Stimulated activated CD8-positive, alpha-beta memory T cell treated with anti-CD3 and anti-CD28 coated beads, Interleukin-7, amount 100 ng/mL, for 24 hours (primary cell): ENCODE data around the gene SH3TC2.

Experiments used
- DNase-seq: peaks from one replicate; pipeline ENCODE4 v3.0.0-alpha.2; 2020; ENCODE audit warnings: low read depth

The SH3TC2 gene

GRCh38 chr5:149028984-149029383 lies 33.9 kb downstream of the SH3TC2 start:
- no peak for DNase-seq

DNA sequence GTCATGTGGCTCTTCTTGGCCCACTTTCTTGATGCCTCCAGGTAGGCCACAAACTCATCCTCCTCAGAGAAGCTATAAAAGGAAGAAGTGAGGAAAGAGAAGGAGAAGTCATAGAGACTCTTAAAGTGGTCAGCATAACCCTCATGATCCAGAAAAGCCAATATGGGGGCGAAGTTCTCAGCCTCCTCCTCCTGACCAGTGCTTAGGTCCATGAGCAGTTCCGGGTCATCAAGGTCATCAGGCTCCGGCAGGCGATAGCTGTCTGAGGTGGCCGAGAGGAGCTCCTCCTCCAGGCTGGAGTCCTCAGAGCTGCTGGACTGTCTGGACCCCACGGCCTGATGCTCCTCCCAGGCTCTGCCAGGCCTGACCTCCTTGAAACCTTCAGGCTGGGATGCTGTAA lies 34.7 kb downstream of the SH3TC2 start:
- no peak for DNase-seq

DNA sequence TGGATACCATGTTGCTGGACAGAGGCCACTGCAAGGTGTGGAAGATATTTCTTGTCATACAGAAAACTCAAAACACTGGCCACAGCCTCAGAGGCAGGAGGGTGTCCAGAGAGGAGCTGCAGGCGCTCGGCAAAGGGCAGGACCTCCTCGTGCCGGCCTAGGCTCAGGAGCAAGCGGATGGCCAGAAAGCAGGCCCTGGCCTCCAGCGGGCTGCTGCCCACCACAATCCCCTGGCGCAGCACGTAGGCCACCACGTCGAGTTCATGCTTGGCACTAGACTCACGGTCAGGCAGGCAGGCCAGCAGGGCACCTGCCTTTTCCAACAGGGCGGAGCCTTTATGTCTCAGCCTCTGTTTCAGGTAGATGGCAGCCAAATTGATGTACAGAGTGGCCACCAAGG lies 35.2 kb downstream of the SH3TC2 start:
- no peak for DNase-seq

DNA sequence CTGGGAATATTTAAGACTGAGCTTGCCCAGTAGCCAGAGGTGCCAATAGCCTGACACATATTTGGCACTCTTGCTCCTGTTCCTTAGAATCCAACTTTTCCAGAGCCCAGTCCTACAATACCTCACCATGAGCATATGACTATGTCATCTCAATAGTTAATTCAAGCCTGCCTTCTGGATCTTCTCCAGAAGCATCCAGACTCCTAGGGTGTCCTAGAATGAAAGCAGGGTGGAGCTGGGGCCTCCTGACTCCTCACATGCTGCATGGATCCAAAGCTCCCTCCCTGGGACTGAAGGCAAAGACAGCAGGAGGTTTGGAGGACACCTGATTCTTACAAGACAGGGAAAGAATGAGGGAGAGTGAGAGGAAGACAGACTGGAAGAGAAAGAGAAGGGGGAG lies 37.9 kb downstream of the SH3TC2 start:
- DNase-seq, result no peak

- no peak for DNase-seq
These were observed 38.4 kb downstream of the SH3TC2 start for GRCh38 chr5:149024477-149024876.

DNA sequence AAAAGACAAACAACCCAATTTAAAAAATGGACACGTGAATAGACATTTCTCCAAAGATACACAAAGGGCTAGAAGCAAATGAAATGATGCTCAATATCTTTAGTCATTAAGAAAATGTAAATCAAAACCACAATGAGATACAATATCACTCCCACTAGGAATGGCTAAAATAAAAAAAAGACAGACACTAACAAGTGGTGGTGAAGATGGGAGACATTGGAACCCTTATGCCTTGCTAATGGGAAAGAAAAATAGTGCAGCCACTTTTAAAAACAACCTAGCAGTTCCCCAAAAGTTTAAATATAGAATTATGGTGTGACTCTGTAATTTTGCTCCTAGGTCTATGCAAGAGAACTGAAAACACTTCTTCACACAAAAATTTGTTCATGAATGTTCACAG lies 40.7 kb downstream of the SH3TC2 start:
- no peak for DNase-seq

GRCh38 chr5:149019679-149020078 lies 43.2 kb downstream of the SH3TC2 start:
- DNase-seq, result no peak

GRCh38 chr5:149018909-149019443 lies 43.9 kb downstream of the SH3TC2 start:
- no peak for DNase-seq

GRCh38 chr5:149017636-149018035 lies 45.2 kb downstream of the SH3TC2 start:
- no peak for DNase-seq

- no peak for DNase-seq
These were observed 47.3 kb downstream of the SH3TC2 start for GRCh38 chr5:149015561-149015960.

GRCh38 chr5:149015126-149015525 lies 47.7 kb downstream of the SH3TC2 start:
- no peak for DNase-seq

DNA sequence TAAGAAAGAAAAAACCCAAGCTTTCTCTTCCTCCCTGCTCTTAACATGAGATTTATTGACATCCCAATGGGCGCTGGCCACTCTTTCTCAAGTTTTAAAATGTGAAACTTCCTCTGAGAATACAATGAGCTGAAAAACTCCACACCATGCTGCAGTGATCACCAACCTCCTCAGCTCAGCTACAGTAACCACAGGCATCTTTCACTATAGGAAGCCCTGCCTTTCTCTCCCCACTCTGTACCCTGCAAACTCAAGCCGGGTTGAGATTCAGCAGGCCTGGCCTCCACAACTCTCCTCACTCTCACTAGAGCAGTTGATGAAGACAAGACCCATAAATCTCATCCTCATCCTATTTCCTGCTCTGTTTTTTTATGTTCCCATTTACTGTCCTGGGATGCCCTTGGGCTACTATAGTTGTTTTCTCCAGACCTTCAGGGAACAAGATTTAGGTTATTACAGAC lies 48.3 kb downstream of the SH3TC2 start:
- no peak for DNase-seq

DNA sequence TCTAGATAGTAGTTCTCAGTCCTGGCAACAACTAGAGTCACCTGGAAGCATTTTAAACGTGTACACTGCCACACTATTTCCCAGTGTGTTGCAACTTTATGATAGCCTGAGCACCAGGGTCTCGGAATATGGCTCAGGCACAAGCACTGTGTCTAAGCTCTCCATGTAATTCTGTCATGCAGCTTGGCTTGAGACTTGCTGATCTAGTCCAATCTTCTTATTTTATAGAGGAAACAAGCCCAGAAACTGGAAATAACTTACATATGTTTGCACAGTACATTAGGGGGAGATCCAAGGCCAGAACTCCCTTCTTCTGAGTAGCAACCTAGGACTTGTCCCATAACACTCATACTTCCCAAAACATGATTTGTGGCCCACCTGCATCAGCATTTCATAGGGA lies 49.1 kb downstream of the SH3TC2 start:
- no peak for DNase-seq

DNA sequence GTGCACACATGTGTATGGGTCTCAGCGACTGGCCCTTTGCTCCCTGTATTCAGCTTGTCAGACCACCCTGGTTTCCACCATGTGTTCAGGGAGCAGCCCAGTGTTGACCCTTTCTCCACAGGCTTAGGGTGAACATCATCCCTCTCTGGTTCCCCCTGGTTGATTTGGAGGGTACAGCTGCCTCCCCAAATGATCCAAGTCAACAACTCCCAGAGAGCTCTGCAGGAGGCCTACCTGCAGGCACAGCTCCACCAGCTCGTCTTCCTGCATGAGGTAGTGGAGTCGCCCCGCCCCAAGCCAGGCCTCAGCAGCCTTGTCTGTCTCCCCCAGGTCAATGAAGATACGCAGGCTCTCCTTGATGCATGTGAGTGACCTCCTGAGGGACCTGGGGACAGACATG lies 50.5 kb downstream of the SH3TC2 start:
- no peak for DNase-seq

GRCh38 chr5:149011728-149012127 lies 51.1 kb downstream of the SH3TC2 start:
- no peak for DNase-seq

- DNase-seq, result no peak
These were observed 51.8 kb downstream of the SH3TC2 start for GRCh38 chr5:149011084-149011483.

DNA sequence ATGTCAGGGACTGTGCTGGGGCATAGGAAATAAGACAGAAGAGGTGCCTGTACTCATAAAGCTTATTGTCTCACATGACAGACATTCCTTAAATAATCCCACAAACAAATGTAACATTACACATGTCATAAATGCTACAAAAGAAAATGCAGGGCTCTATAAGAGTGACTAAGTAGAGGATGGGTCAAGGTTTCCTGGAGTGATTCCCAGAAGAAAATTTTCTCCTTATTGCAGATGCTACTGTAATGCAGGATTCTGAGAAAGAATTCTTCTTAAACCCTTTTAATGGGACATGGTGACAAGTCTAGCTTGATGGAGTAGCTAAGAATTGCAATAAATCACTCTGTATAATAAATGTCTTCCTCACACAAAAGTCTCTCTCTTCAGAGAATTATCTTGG lies 55.7 kb downstream of the SH3TC2 start:
- no peak for DNase-seq

DNA sequence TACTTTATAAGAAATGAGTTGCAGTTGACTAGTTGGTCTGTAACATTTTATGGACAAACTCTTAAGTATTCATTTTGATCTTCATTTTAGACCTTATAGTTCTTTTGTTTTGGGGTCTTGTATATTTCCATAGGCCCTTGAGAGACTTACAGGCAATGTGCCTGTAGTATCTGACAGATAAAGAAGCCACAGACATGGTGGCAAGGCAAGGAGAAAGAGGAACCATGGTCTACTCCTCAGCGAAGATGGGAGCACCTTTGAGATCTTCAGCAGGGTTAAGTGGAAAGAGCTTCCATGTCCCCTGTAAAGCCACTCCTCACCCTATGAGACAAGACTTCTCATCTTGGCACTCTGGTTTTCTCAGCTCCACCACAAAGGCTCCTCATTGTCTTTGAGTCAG lies 56.4 kb downstream of the SH3TC2 start:
- DNase-seq, result no peak

- DNase-seq, result no peak
These were observed 57.6 kb downstream of the SH3TC2 start for GRCh38 chr5:149005077-149005892.

DNA sequence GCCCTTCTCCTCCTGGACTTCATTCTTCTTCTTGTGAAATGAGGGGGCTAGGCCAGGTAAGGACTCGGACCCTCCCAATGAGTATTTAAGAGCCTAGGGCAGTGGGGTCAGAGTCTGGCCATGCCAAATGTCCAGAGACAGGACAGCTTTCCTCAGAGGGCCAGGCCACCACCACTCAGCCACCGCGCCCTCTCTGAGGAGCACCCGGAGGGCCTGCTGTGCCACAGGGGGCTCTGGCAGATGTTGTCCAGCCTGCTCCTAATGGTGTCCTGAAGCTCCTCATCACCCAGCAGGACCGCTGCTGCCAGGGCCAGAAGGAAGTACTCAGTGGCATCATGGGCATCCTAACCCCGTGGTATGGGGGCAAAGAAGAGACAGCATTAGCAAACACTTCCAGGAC lies 58.3 kb downstream of the SH3TC2 start:
- DNase-seq, result no peak

DNA sequence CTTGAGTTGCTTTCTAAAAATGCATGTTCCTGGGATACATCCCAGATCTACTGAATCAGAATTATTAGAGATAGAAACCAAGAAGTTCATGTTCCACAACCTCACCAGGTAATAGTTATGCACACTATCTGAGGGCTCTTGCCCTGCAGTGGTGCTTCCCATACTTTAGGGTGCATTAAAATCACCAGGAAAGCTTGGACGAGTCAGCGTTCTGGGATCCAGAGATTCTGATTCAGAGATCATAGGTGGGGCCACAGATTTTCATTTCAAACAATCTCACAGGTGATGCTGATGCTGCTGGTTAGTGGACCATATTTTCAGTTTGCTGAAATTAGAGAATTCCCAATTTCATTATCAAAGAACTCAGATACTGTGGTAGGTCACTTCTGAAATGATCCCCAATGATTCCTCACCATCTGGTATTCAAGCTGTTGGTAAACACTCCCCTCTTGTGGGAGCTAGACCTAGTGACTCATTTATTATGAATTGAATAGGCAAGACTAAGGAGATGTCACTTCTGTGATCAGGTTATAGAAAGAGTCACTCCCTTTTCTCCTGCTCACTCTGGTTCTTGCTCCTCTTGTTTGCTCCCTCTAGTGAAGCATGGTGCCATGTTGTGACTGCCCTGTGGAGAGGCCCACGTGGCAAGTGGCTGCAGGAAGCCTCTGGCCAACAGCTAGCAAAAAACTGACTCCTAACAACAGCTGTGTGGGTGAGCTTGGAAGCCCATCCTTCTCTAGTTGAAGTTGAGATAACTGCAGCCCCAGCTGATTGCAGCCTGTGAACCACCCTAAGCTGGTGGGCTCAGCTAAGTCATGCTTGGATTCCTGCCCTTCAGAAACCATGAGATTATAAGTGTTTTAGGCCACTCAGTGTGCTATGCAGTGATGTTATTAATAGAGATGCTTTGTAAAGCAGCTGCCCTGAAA lies 59.8 kb downstream of the SH3TC2 start:
- no peak for DNase-seq

- no peak for DNase-seq
These were observed 60.8 kb downstream of the SH3TC2 start for GRCh38 chr5:149002053-149002452.

DNA sequence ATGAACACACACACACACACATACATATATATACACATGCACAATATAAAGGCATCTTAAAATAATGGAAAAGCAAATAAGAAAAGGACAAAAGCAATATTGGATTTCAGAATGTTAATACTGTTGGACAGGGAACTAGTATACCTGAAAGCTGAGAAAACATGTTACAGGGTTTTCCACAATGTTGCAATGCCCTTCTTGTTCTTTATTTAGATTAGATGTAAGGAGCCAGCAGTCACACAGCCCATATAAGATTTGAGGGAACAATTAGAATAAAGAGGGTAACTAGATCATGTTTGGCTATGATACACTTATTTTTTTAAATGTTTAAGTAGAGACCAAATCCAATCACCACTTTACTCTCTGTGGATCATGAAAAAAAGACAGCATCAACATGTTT lies 61.7 kb downstream of the SH3TC2 start:
- DNase-seq, result no peak
